22Rv1 (cell line): ENCODE measurements around the gene CELA2B.

ENCODE experiments used
- ZFX ChIP-seq: fragments of 450-650 bp; IDR thresholded peaks from 2 replicates; pipeline ENCODE4 v1.6.1; 2017; ENCODE audit warnings: antibody characterized with exemption, borderline replicate concordance
- TF ChIP-seq, protein P1 (sequence below): fragments of 450-650 bp; IDR thresholded peaks from 2 replicates; pipeline ENCODE4 v1.5.1; 2017; ENCODE audit warnings: mild to moderate bottlenecking

DNA sequence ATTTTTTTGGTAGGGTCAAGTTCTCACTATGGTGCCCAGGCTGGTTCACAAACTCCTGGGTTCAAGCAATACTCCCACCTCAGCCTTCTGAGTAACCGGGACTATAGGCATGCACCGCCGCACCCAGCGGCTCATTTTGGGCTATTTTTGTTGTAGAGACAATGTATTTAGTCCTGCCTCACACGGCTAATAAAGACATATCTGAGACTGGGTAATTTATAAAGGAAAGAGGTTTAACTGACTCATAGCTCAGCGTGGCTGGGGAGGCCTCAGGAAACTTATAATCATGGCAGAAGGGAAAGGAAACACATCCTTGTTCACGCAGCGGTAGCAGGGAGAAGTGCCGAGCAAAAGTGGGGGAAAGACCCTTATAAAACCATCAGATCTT is 15.2 kb upstream of the CELA2B start:
- TF ChIP-seq, protein P1, sequence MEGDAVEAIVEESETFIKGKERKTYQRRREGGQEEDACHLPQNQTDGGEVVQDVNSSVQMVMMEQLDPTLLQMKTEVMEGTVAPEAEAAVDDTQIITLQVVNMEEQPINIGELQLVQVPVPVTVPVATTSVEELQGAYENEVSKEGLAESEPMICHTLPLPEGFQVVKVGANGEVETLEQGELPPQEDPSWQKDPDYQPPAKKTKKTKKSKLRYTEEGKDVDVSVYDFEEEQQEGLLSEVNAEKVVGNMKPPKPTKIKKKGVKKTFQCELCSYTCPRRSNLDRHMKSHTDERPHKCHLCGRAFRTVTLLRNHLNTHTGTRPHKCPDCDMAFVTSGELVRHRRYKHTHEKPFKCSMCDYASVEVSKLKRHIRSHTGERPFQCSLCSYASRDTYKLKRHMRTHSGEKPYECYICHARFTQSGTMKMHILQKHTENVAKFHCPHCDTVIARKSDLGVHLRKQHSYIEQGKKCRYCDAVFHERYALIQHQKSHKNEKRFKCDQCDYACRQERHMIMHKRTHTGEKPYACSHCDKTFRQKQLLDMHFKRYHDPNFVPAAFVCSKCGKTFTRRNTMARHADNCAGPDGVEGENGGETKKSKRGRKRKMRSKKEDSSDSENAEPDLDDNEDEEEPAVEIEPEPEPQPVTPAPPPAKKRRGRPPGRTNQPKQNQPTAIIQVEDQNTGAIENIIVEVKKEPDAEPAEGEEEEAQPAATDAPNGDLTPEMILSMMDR = no peak
- no peak for TF ChIP-seq ZFX
